HepG2 (cell line): ENCODE data around the gene F9. TPM values are rescaled to one million over a fixed set of nuclear protein-coding genes. Genes with fewer than 3 reads are reported as not detected.

ENCODE experiments used
- GABPB1 ChIP-seq: IDR thresholded peaks from 2 replicates; pipeline ENCODE4 v1.6.1; 2016; ENCODE audit warnings: mild to moderate bottlenecking, missing genetic modification reagents, moderate library complexity, missing compliant biosample characterization
- MAFG ChIP-seq: sonication (generic); formaldehyde crosslinking; IDR thresholded peaks from 2 replicates; pipeline ENCODE4 v1.5.1; 2020; ENCODE audit warnings: mild to moderate bottlenecking, missing genetic modification reagents
- MATR3 ChIP-seq: sonication (generic); formaldehyde crosslinking; IDR thresholded peaks from 2 replicates; pipeline ENCODE4 v1.4.0; 2020; ENCODE audit warnings: missing genetic modification reagents
- NCOA5 ChIP-seq: sonication (generic); formaldehyde crosslinking; IDR thresholded peaks from 2 replicates; pipeline ENCODE4 v1.4.0; 2020; ENCODE audit warnings: missing genetic modification reagents
- STAT5B ChIP-seq: sonication (generic); formaldehyde crosslinking; IDR thresholded peaks from 2 replicates; pipeline ENCODE4 v1.4.0; 2020; ENCODE audit warnings: missing genetic modification reagents
- ZMAT5 ChIP-seq: sonication (generic); formaldehyde crosslinking; IDR thresholded peaks from 2 replicates; pipeline ENCODE4 v1.5.0; 2020; ENCODE audit warnings: mild to moderate bottlenecking, low read depth, missing genetic modification reagents, borderline replicate concordance
- ZNF160 ChIP-seq: sonication (generic); formaldehyde crosslinking; IDR thresholded peaks from 2 replicates; pipeline ENCODE4 v1.8.0; 2022; ENCODE audit warnings: mild to moderate bottlenecking, inconsistent platforms, missing genetic modification reagents
- ZNF225 ChIP-seq: sonication (generic); formaldehyde crosslinking; IDR thresholded peaks from 2 replicates; pipeline ENCODE4 v1.4.0; 2020; ENCODE audit warnings: mild to moderate bottlenecking, missing genetic modification reagents
- ZNF232 ChIP-seq: sonication (generic); formaldehyde crosslinking; IDR thresholded peaks from 2 replicates; pipeline ENCODE4 v1.4.0; 2020; ENCODE audit warnings: missing genetic modification reagents, borderline replicate concordance
- ZNF281 ChIP-seq: sonication (generic); formaldehyde crosslinking; IDR thresholded peaks from 2 replicates; pipeline ENCODE4 v1.4.0; 2020; ENCODE audit warnings: missing genetic modification reagents, borderline replicate concordance
- ZNF646 ChIP-seq: sonication (generic); formaldehyde crosslinking; IDR thresholded peaks from 2 replicates; pipeline ENCODE4 v1.9.0; 2021; ENCODE audit warnings: mild to moderate bottlenecking, missing genetic modification reagents
- polyA plus RNA-seq, 8 experiments: library from polyadenylated mRNA; depleted of rRNA in 3 of 8; stranded (reverse) in 7 of 8; unstranded in 1 of 8; fragments of >200 nt; fragmentation: Illumina TruSeq in 4 of 8; extraction: Trizol in 4 of 8; gene quantifications; 2 replicates each; pipeline versions ENCODE4 v1.2.1 to v1.2.3, GENCODE V29; 2011 to 2016; ENCODE audit warnings: low read depth in 4 of 8, missing spikeins in 1 of 8, mixed read lengths in 1 of 8; ENCODE audit not compliant: insufficient read depth in 1 of 8
- total RNA-seq, 5 experiments: library from RNA; depleted of rRNA; stranded (reverse); fragments of >200 nt; fragmentation: Illumina TruSeq; extraction: Trizol; gene quantifications; 2 replicates each; pipeline ENCODE4 v1.2.3, GENCODE V29; 2016; ENCODE audit warnings: low read depth in 1 of 5
- TF ChIP-seq, protein P1 (sequence below): sonication (generic); formaldehyde crosslinking; IDR thresholded peaks from 2 replicates; pipeline ENCODE4 v1.4.0; 2020; ENCODE audit warnings: mild to moderate bottlenecking, missing genetic modification reagents

Gene F9
- total and polyA plus RNA-seq, 2 of the 13 experiments (the other 11 are each of a cell fraction or from before 2014, with no cell fraction given) = not detected

DNA sequence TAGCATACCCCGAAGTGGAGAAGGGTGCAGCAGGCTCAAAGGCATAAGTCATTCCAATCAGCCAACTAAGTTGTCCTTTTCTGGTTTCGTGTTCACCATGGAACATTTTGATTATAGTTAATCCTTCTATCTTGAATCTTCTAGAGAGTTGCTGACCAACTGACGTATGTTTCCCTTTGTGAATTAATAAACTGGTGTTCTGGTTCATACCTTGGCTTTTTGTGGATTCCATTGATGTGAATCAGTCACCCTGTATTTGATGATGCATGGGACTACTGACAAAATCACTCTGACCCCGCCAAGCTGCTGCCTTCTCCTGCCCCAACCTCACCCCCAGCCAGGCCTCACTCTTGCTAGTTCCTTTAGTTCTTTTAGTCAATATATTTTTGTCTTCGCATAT lies 32.7 kb downstream of the F9 start (continued):
- TF ChIP-seq ZNF646 = no peak
- no peak for TF ChIP-seq NCOA5
- TF ChIP-seq ZNF225 = no peak
- no peak for TF ChIP-seq MATR3 (CRISPR knock-in tag)
- TF ChIP-seq, protein P1, sequence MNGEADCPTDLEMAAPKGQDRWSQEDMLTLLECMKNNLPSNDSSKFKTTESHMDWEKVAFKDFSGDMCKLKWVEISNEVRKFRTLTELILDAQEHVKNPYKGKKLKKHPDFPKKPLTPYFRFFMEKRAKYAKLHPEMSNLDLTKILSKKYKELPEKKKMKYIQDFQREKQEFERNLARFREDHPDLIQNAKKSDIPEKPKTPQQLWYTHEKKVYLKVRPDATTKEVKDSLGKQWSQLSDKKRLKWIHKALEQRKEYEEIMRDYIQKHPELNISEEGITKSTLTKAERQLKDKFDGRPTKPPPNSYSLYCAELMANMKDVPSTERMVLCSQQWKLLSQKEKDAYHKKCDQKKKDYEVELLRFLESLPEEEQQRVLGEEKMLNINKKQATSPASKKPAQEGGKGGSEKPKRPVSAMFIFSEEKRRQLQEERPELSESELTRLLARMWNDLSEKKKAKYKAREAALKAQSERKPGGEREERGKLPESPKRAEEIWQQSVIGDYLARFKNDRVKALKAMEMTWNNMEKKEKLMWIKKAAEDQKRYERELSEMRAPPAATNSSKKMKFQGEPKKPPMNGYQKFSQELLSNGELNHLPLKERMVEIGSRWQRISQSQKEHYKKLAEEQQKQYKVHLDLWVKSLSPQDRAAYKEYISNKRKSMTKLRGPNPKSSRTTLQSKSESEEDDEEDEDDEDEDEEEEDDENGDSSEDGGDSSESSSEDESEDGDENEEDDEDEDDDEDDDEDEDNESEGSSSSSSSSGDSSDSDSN (CRISPR knock-in tag) = no peak
- no peak for TF ChIP-seq ZMAT5 (CRISPR knock-in tag)
- no peak for TF ChIP-seq ZNF281
- TF ChIP-seq ZNF160 (CRISPR knock-in tag) = no peak
- no peak for TF ChIP-seq MAFG (CRISPR knock-in tag)
- no peak for TF ChIP-seq GABPB1 (CRISPR knock-in tag)
- no peak for TF ChIP-seq ZNF232 (CRISPR knock-in tag)
- TF ChIP-seq STAT5B (CRISPR knock-in tag) = no peak
- TF ChIP-seq, all 625 proteins: peak for 0
